ENCODE measurements around the gene PIP5K1B.

Gene PIP5K1B

DNA sequence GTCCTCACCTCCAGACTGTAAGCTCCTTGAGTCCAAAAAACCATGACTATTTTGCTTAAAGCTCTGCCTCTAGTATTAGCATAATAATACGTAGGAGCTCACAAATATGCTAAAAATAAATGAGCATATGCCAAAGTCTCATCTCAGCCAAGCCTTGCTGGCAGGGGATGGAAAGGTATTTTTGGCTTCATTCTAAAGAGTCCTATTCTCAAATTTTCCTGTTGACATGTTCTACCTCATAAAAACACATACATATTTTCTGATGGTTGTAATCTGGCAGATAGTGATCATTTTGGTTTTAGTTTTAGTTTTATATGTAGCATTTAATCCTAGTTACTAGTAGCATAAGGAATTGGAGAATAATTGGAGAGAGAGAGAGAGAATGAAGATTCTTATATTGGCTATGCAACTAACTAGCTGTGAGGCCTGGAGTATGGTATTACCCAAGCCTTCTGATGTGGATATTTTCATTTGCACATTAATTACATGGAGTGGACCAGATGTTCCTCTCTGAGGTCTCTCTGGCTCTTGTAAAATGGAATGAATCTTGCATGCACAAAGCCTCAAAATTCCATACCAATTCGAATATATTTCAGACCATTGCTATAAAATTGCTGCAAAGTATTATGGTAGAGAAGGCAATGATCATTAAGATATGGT, 55.8 kb downstream of the PIP5K1B start:
- no peak for TF ChIP-seq ISL1 (CRISPR knock-in tag; IDR thresholded peaks at IDR 0.05)
- TF ChIP-seq TCF4 (CRISPR knock-in tag; IDR thresholded peaks at IDR 0.05; ENCODE audit: borderline replicate concordance): no peak
- TF ChIP-seq ZFP30 (CRISPR knock-in tag; IDR thresholded peaks at IDR 0.05): no peak
- TF ChIP-seq CSDC2 (CRISPR knock-in tag; IDR thresholded peaks at IDR 0.05): no peak
- TF ChIP-seq, protein P1, sequence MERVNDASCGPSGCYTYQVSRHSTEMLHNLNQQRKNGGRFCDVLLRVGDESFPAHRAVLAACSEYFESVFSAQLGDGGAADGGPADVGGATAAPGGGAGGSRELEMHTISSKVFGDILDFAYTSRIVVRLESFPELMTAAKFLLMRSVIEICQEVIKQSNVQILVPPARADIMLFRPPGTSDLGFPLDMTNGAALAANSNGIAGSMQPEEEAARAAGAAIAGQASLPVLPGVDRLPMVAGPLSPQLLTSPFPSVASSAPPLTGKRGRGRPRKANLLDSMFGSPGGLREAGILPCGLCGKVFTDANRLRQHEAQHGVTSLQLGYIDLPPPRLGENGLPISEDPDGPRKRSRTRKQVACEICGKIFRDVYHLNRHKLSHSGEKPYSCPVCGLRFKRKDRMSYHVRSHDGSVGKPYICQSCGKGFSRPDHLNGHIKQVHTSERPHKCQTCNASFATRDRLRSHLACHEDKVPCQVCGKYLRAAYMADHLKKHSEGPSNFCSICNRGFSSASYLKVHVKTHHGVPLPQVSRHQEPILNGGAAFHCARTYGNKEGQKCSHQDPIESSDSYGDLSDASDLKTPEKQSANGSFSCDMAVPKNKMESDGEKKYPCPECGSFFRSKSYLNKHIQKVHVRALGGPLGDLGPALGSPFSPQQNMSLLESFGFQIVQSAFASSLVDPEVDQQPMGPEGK (CRISPR knock-in tag; IDR thresholded peaks at IDR 0.05; ENCODE audit: borderline replicate concordance): no peak
- no peak for TF ChIP-seq RARB (CRISPR knock-in tag; IDR thresholded peaks at IDR 0.05)
- TF ChIP-seq BACH2 (CRISPR knock-in tag; IDR thresholded peaks at IDR 0.05; ENCODE audit: borderline replicate concordance): no peak
- TF ChIP-seq, protein P2, sequence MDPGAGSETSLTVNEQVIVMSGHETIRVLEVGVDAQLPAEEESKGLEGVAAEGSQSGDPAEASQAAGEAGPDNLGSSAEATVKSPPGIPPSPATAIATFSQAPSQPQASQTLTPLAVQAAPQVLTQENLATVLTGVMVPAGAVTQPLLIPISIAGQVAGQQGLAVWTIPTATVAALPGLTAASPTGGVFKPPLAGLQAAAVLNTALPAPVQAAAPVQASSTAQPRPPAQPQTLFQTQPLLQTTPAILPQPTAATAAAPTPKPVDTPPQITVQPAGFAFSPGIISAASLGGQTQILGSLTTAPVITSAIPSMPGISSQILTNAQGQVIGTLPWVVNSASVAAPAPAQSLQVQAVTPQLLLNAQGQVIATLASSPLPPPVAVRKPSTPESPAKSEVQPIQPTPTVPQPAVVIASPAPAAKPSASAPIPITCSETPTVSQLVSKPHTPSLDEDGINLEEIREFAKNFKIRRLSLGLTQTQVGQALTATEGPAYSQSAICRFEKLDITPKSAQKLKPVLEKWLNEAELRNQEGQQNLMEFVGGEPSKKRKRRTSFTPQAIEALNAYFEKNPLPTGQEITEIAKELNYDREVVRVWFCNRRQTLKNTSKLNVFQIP (CRISPR knock-in tag; IDR thresholded peaks at IDR 0.05; ENCODE audit: borderline replicate concordance, low read depth): no peak
- TF ChIP-seq SNAI2 (CRISPR knock-in tag; IDR thresholded peaks at IDR 0.05): no peak
- no peak for TF ChIP-seq ESRRG (CRISPR knock-in tag; IDR thresholded peaks at IDR 0.05)
- no peak for ATAC-seq

DNA sequence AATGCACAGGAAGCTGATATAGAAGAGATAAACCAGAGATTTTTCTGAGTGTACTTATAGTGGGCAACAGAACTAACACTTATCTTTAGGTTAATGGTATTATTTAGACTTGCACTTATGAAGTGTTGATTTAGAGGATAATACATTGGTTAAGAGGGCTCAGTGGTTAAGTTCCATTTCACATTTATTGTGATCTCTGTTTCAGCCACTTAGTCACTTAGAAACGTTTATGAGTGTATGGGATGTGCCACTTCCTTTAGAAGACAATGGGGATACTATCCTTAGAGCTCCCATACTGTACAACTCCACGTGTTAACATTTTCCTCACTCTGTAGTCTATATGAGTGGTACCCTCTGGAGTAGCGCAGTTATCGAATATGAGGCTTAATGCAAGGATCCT, 57.5 kb downstream of the PIP5K1B start:
- TF ChIP-seq ZNF565 (CRISPR knock-in tag; conservative IDR thresholded peaks at IDR 0.05; ENCODE audit: low read depth) (no peak), CSRNP3 (CRISPR knock-in tag; IDR thresholded peaks at IDR 0.05) (no peak), ISL1 (CRISPR knock-in tag; IDR thresholded peaks at IDR 0.05) (no peak)
- no peak for ATAC-seq

GRCh38 chr9:68763104-68763503, 58.1 kb downstream of the PIP5K1B start:
- TF ChIP-seq ZFP3 (CRISPR knock-in tag; IDR thresholded peaks at IDR 0.05) (no peak), PPARA (CRISPR knock-in tag; IDR thresholded peaks at IDR 0.05; ENCODE audit: borderline replicate concordance) (no peak), RARB (CRISPR knock-in tag; IDR thresholded peaks at IDR 0.05) (no peak), BACH2 (CRISPR knock-in tag; IDR thresholded peaks at IDR 0.05; ENCODE audit: borderline replicate concordance) (no peak), TOX (CRISPR knock-in tag; IDR thresholded peaks at IDR 0.05; ENCODE audit: borderline replicate concordance) (no peak), CSDC2 (CRISPR knock-in tag; IDR thresholded peaks at IDR 0.05) (no peak), ZC3H10 (CRISPR knock-in tag; IDR thresholded peaks at IDR 0.05) (no peak), TCF4 (CRISPR knock-in tag; IDR thresholded peaks at IDR 0.05; ENCODE audit: borderline replicate concordance) (no peak), ZNF70 (CRISPR knock-in tag; IDR thresholded peaks at IDR 0.05) (no peak), ISL1 (CRISPR knock-in tag; IDR thresholded peaks at IDR 0.05) (no peak), ZFP30 (CRISPR knock-in tag; IDR thresholded peaks at IDR 0.05) (no peak), ESRRG (CRISPR knock-in tag; IDR thresholded peaks at IDR 0.05) (no peak), CSRNP3 (CRISPR knock-in tag; IDR thresholded peaks at IDR 0.05) (no peak), GLIS3 (CRISPR knock-in tag; IDR thresholded peaks at IDR 0.05) (no peak), OSR1 (CRISPR knock-in tag; IDR thresholded peaks at IDR 0.05) (no peak), CREB5 (CRISPR knock-in tag; IDR thresholded peaks at IDR 0.05; ENCODE audit: low read depth) (no peak), ZNF8 (CRISPR knock-in tag; IDR thresholded peaks at IDR 0.05) (no peak)
- TF ChIP-seq, protein P3, sequence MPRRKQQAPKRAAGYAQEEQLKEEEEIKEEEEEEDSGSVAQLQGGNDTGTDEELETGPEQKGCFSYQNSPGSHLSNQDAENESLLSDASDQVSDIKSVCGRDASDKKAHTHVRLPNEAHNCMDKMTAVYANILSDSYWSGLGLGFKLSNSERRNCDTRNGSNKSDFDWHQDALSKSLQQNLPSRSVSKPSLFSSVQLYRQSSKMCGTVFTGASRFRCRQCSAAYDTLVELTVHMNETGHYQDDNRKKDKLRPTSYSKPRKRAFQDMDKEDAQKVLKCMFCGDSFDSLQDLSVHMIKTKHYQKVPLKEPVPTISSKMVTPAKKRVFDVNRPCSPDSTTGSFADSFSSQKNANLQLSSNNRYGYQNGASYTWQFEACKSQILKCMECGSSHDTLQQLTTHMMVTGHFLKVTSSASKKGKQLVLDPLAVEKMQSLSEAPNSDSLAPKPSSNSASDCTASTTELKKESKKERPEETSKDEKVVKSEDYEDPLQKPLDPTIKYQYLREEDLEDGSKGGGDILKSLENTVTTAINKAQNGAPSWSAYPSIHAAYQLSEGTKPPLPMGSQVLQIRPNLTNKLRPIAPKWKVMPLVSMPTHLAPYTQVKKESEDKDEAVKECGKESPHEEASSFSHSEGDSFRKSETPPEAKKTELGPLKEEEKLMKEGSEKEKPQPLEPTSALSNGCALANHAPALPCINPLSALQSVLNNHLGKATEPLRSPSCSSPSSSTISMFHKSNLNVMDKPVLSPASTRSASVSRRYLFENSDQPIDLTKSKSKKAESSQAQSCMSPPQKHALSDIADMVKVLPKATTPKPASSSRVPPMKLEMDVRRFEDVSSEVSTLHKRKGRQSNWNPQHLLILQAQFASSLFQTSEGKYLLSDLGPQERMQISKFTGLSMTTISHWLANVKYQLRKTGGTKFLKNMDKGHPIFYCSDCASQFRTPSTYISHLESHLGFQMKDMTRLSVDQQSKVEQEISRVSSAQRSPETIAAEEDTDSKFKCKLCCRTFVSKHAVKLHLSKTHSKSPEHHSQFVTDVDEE (CRISPR knock-in tag; IDR thresholded peaks at IDR 0.05): no peak
- TF ChIP-seq, protein P2 (CRISPR knock-in tag; IDR thresholded peaks at IDR 0.05; ENCODE audit: borderline replicate concordance, low read depth): no peak
- TF ChIP-seq, protein P1 (CRISPR knock-in tag; IDR thresholded peaks at IDR 0.05; ENCODE audit: borderline replicate concordance): no peak
- no peak for ATAC-seq

Data from SK-N-SH treated with all-trans-retinoic acid at 6 μM for 48 hours (cell line).